Testis (tissue), 3 donors: ENCODE measurements around the gene BABAM2. TPM values are rescaled to one million over a fixed set of nuclear protein-coding genes. Genes with fewer than 3 reads are reported as not detected.

Source experiments
- DNase-seq: peaks from one replicate; pipeline ENCODE4 v3.0.0-alpha.2; 2019
- H3K27ac ChIP-seq, 2 donors: fragments of 200-600 bp; sonication (generic); one replicate each; pipeline ENCODE4 v1.5.1; 2019
- H3K27me3 ChIP-seq: fragments of 200-600 bp; sonication (generic); one replicate; pipeline ENCODE4 v1.5.1; 2019
- H3K36me3 ChIP-seq: fragments of 200-600 bp; sonication (generic); one replicate; pipeline ENCODE4 v1.5.1; 2017; ENCODE audit warnings: low read depth; ENCODE audit errors: missing control alignments
- H3K4me1 ChIP-seq: fragments of 200-600 bp; sonication (generic); one replicate; pipeline ENCODE4 v1.5.1; 2019
- H3K4me3 ChIP-seq, 2 donors: fragments of 200-600 bp; sonication (generic); one replicate each; pipeline ENCODE4 v1.5.1; 2017 to 2019
- H3K9me3 ChIP-seq: fragments of 200-600 bp; sonication (generic); one replicate; pipeline ENCODE4 v1.5.1; 2017
- CTCF ChIP-seq, 3 experiments: fragments of 450-650 bp in 2 of 3; fragments of 200-600 bp in 1 of 3; sonication (generic) in 1 of 3; IDR thresholded peaks; one replicate each; pipeline ENCODE4 v1.5.1; 2016 to 2019; ENCODE audit warnings: antibody characterized with exemption in 3 of 3, mild to moderate bottlenecking in 2 of 3, moderate library complexity in 1 of 3
- POLR2A ChIP-seq: fragments of 450-650 bp; IDR thresholded peaks from one replicate; pipeline ENCODE4 v1.6.1; 2017; ENCODE audit warnings: antibody characterized with exemption, mild to moderate bottlenecking, moderate library complexity
- WGBS, 2 donors: methylation state at CpG; one replicate each; pipeline ENCODE4 v1.1.5; 2018; 5-methylcytosine and 5-hydroxymethylcytosine counted together
- intact Hi-C: fragments of 100-400 bp; cut with DNase I; formaldehyde crosslinking; loops from one replicate; pipeline ENCODE4 v1.15.1; 2023; ENCODE audit warnings: low total_unique reads
- polyA plus RNA-seq: library from polyadenylated mRNA; stranded (reverse); fragments of 350-450 nt; fragmentation: Illumina TruSeq; extraction: RNeasy Lipid Tissue Mini Kit (QIAGEN cat#74804); gene quantifications from one replicate; pipeline ENCODE4 v1.2.3, GENCODE V29; 2014; ENCODE audit warnings: low read depth, low replicate concordance; ENCODE audit not compliant: insufficient read depth
- total RNA-seq, 2 donors: library from RNA; depleted of rRNA; stranded (reverse); fragments of >200 nt; gene quantifications; one replicate each; pipeline ENCODE4 v1.2.3, GENCODE V29; 2016

BABAM2 gene
- total and polyA plus RNA-seq, 3 donors from 2014 or later = 49.2 to 70.6 (median 59.1) TPM

- no peaks in the 10 kb centered on the region for H3K36me3 ChIP-seq
- DNase-seq = no peak
- no peak overlapping the region for H3K27ac ChIP-seq
- peaks cover 37% of the 10 kb centered on the region for H3K4me1 ChIP-seq
- intact Hi-C loops = no loop called here
- H3K4me3 ChIP-seq = no peak overlapping the region
- no peaks in the 10 kb centered on the region for H3K27me3 ChIP-seq
- WGBS, 2 donors = 85 to 90% methylated on average over 10 of the region's 10 CpGs
- H3K9me3 ChIP-seq = no peaks in the 10 kb centered on the region
- TF ChIP-seq CTCF (IDR thresholded peaks at IDR 0.05) (no peak), POLR2A (no peak)
Observed at GRCh38 chr2:28339516-28340175, 449.1 kb downstream of the BABAM2 start.

DNA sequence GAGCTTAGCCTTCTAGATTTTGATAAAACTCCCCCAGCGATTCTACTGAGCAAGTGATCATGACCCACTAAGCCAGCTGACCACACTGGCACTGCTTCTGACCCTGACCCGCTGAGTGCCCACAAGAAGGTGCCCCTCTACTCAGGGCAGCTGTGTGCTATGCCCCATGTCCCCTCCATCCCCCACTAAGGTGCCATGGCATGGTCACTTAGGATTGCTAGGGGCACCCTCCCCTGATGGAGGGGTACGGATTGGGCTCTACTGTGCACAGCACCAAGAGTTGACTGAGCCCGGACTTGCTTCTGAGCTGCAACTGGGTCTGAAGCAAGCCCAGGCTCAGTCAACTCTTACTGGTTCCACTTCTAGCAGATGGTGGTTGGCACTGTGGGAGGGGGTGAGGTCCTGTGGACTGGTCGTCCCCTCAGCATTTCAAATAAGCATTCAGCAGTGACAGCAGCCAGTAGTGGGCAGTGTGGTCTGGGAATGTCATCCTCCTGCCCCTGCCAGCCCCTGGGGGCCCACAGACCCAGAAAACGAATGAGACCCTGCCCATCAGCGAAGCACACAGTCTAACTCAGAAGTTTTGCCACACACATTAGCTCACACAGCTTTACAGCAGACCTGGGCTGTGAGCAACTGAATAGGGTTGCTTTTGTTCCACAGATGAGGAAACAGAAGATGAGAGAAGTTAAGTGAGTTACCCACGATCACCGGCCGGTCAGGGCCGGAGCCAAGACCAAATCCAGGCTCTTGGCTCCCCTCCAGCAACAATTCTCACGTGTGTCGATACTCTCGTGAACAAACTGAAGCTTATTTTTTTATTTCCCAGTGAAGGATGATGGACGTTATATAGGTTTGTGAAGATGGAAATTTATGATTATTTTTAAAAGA lies 450.0 kb downstream of the BABAM2 start:
- intact Hi-C loops = no loop called here
- Histone ChIP-seq H3K4me3 (no peak overlapping the region), H3K27me3 (no peaks in the 10 kb centered on the region), H3K36me3 (no peaks in the 10 kb centered on the region), H3K9me3 (no peaks in the 10 kb centered on the region), H3K4me1 (peaks cover 40% of the 10 kb centered on the region), H3K27ac (no peak overlapping the region)
- TF ChIP-seq POLR2A (no peak), CTCF (IDR thresholded peaks at IDR 0.05) (no peak)
- WGBS, 2 donors = 72 to 74% methylated on average over 14 to 15 of the region's 15 CpGs
- DNase-seq = no peak

- WGBS, 2 donors = 76 to 82% methylated on average over 17 of the region's 17 CpGs
- peak overlapping the region; percentile 5 to 66 for H3K27ac ChIP-seq
- intact Hi-C loops = no loop called here
- H3K4me1 ChIP-seq = peaks cover 40% of the 10 kb centered on the region
- TF ChIP-seq POLR2A = no peak
- no peak for TF ChIP-seq CTCF (IDR thresholded peaks at IDR 0.05)
- DNase-seq = no peak
- H3K36me3 ChIP-seq = no peaks in the 10 kb centered on the region
- H3K9me3 ChIP-seq = no peaks in the 10 kb centered on the region
- no peaks in the 10 kb centered on the region for H3K27me3 ChIP-seq
- H3K4me3 ChIP-seq = no peak overlapping the region
Observed at GRCh38 chr2:28341208-28341891, 450.8 kb downstream of the BABAM2 start.

GRCh38 chr2:28342081-28342967 lies 451.8 kb downstream of the BABAM2 start:
- peak; percentile 80 for DNase-seq
- H3K36me3 ChIP-seq = no peaks in the 10 kb centered on the region
- intact Hi-C loops = no loop called here
- peaks cover 40% of the 10 kb centered on the region for H3K4me1 ChIP-seq
- no peaks in the 10 kb centered on the region for H3K9me3 ChIP-seq
- 42 to 53% methylated on average over 13 to 15 of the region's 15 CpGs for WGBS, 2 donors
- H3K27me3 ChIP-seq = no peaks in the 10 kb centered on the region
- peak overlapping the region; percentile 9 to 66 for H3K27ac ChIP-seq
- TF ChIP-seq CTCF (IDR thresholded peaks at IDR 0.05) (no peak), POLR2A (no peak)
- no peak overlapping the region for H3K4me3 ChIP-seq
